Neutrophil (primary cell): Measurements from ENCODE around the gene BBX.

Source experiments
- H3K27ac ChIP-seq: fragments of 200-600 bp; sonication (generic); 2 replicates; pipeline ENCODE4 v1.5.1; 2016; ENCODE audit warnings: mild to moderate bottlenecking, moderate library complexity
- H3K27me3 ChIP-seq: fragments of 200-600 bp; sonication (generic); 2 replicates; pipeline ENCODE4 v1.6.0; 2016; ENCODE audit warnings: mild to moderate bottlenecking
- H3K36me3 ChIP-seq: fragments of 200-600 bp; sonication (generic); 2 replicates; pipeline ENCODE4 v1.5.1; 2017
- H3K4me1 ChIP-seq, 2 experiments: fragments of 200-600 bp in 1 of 2; sonication (generic) in 1 of 2; 1 replicate in 1 of 2; 2 replicates in 1 of 2; pipeline versions ENCODE4 v1.5.1 to v1.6.1; 2013 to 2016; ENCODE audit warnings: low read depth in 1 of 2, low read length in 1 of 2, mild to moderate bottlenecking in 1 of 2, moderate library complexity in 1 of 2; ENCODE audit not compliant: control insufficient read depth in 1 of 2, insufficient read depth in 1 of 2
- H3K4me3 ChIP-seq, 2 experiments: fragments of 200-600 bp in 1 of 2; sonication (generic) in 1 of 2; 1 replicate in 1 of 2; 2 replicates in 1 of 2; pipeline ENCODE4 v1.5.1; 2013 to 2016; ENCODE audit warnings: low read depth in 1 of 2, low read length in 1 of 2, mild to moderate bottlenecking in 1 of 2, moderate library complexity in 1 of 2
- H3K9me3 ChIP-seq: fragments of 200-600 bp; sonication (generic); 2 replicates; pipeline ENCODE4 v1.5.1; 2016
- TF ChIP-seq, protein P1 (sequence below): fragments of 200-600 bp; sonication (generic); IDR thresholded peaks from 2 replicates; pipeline ENCODE4 v1.5.1; 2016; ENCODE audit warnings: antibody characterized with exemption

Gene BBX

DNA sequence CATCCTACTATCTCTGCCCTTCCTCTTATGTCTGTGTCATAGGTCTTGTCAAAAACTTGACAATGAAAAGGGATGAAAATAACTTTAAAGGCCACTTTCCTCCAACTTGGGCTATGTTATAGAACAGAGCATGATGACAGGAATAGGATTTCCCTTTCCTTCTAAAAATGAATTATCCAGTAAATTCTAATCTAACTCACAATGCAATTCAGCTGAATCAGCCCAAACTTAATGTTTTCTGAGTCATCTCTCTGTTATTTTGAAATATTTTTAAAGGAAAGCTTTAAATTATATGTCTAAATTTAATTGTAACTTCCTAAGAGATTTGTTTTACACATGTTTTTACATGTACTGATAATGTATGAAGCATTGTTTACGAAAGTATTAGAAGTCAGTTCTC, 258.5 kb downstream of the BBX start:
- TF ChIP-seq, protein P1, sequence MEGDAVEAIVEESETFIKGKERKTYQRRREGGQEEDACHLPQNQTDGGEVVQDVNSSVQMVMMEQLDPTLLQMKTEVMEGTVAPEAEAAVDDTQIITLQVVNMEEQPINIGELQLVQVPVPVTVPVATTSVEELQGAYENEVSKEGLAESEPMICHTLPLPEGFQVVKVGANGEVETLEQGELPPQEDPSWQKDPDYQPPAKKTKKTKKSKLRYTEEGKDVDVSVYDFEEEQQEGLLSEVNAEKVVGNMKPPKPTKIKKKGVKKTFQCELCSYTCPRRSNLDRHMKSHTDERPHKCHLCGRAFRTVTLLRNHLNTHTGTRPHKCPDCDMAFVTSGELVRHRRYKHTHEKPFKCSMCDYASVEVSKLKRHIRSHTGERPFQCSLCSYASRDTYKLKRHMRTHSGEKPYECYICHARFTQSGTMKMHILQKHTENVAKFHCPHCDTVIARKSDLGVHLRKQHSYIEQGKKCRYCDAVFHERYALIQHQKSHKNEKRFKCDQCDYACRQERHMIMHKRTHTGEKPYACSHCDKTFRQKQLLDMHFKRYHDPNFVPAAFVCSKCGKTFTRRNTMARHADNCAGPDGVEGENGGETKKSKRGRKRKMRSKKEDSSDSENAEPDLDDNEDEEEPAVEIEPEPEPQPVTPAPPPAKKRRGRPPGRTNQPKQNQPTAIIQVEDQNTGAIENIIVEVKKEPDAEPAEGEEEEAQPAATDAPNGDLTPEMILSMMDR = no peak
- Histone ChIP-seq H3K27me3 (no peaks in the 10 kb centered on the region), H3K9me3 (no peaks in the 10 kb centered on the region), H3K4me3 (no peak overlapping the region), H3K27ac (no peak overlapping the region), H3K4me1 (no peaks in the 10 kb centered on the region), H3K36me3 (peaks cover 25% of the 10 kb centered on the region)

DNA sequence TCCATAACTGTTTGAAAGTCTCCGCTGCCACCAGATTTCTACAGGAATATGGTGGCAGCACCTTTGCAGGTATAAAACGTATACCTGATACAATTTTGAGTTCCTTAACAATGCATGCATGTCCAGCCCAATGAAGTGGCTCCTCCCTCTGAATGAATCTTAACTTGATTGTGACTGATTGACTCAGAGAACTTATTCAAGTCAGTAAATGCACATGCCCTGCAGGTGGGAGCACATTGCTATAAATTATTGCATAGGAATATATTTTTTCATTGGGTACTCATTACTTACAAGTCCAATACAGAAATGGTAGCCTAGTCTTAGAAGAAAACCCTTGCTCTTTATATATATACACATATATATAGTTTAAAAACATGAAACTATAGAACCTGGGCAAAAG, 259.3 kb downstream of the BBX start:
- no peaks in the 10 kb centered on the region for H3K27me3 ChIP-seq
- H3K27ac ChIP-seq = no peak overlapping the region
- H3K9me3 ChIP-seq = no peaks in the 10 kb centered on the region
- H3K4me1 ChIP-seq = no peaks in the 10 kb centered on the region
- TF ChIP-seq, protein P1 = no peak
- no peak overlapping the region for H3K4me3 ChIP-seq
- H3K36me3 ChIP-seq = peaks cover 25% of the 10 kb centered on the region

DNA sequence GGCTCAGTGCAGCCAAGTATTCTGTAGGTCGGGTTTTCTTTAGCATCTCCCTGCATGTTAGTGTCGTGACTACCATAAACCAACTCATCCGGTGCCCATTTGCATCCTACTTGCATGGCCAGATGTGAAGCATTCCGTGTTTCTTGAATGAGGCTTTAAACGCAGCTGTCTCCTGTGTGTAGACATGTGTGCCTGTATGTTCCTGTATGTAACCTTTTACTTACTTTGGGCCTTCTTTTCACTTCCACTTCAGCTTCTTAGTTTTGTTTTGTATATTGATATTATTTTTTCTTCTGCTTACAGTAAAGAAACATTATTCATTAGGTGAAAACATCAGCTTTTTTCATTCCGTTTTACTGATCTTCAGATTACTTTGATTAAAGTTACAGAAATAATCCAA, 267.9 kb downstream of the BBX start:
- TF ChIP-seq, protein P1 = no peak
- no peaks in the 10 kb centered on the region for H3K4me1 ChIP-seq
- no peaks in the 10 kb centered on the region for H3K9me3 ChIP-seq
- no peak overlapping the region for H3K4me3 ChIP-seq
- no peak overlapping the region for H3K27ac ChIP-seq
- peaks cover 15% of the 10 kb centered on the region for H3K36me3 ChIP-seq
- H3K27me3 ChIP-seq = no peaks in the 10 kb centered on the region

DNA sequence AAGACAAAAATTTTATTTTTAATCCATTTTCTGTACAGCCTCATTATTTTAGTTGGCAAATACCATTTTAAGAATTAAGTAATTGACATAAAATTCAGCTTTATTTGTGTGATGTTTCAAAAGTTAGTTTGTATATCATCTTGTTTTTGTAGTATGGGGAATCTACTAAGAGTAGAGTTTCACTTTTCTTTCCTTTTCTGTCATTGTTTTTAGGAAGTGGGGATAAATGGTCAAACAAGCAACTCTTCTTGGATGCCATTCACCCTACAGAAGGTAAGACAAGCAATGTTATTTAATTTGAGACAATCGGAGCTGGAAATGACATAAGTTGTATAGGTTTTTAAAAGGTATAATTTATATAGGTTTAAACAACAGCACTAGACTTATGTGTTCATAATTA, 268.3 kb downstream of the BBX start:
- Histone ChIP-seq H3K36me3 (peaks cover 15% of the 10 kb centered on the region), H3K4me1 (no peaks in the 10 kb centered on the region), H3K27ac (no peak overlapping the region), H3K4me3 (no peak overlapping the region), H3K9me3 (no peaks in the 10 kb centered on the region), H3K27me3 (no peaks in the 10 kb centered on the region)
- TF ChIP-seq, protein P1 = no peak

DNA sequence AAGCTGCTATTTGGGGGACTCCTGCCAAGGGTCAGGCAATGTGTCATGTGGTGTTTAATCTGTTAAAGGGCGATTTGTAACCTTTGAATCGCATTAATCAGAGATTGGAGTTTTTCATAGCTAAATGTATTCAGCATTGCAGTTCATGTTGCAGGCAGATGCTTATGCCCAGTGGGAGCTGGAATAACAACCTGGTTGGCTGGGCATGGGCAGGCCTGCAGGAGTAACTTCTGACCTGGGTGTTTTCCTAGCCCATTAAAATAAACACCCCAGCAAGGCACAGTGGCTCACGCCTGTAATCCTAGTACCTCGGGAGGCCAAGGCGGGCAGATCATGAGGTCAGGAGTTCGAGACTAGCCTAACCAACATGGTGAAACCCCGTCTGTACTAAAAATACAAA, 268.7 kb downstream of the BBX start:
- Histone ChIP-seq H3K27ac (no peak overlapping the region), H3K36me3 (peaks cover 15% of the 10 kb centered on the region), H3K4me1 (peaks cover 0 to 3% of the 10 kb centered on the region in 2 experiments), H3K4me3 (no peak overlapping the region), H3K9me3 (no peaks in the 10 kb centered on the region), H3K27me3 (no peaks in the 10 kb centered on the region)
- TF ChIP-seq, protein P1 = no peak
